Mesendoderm (in vitro differentiated cells): ENCODE results near the gene ZSCAN12. TPM values are rescaled to one million over a fixed set of nuclear protein-coding genes. Genes with fewer than 3 reads are reported as not detected.

Source experiments
- small RNA-seq: library from polyadenylated mRNA; stranded (forward); fragments of <200 nt; extraction: miRNeasy Mini kit (QIAGEN cat#:217004); gene quantifications from one replicate; pipeline ENCODE3, GENCODE V24; 2013; ENCODE audit not compliant: insufficient read depth

The ZSCAN12 gene

Small RNA genes within 50 kb of the gene (small RNA-seq; reads per million reads assigned to genes)
- not detected for gene RNU2-45P
